GM12878 (cell line): ENCODE results near the gene SACM1L. TPM values are rescaled to one million over a fixed set of nuclear protein-coding genes. Genes with fewer than 3 reads are reported as not detected.

ENCODE experiments used
- ATAC-seq: fragments of 200-7000 bp; cut with Tn5 transposase; 3 replicates; pipeline ENCODE4 v1.9.1; 2020; ENCODE audit warnings: mild to moderate bottlenecking, moderate library complexity
- BruUV-seq: library from RNA; stranded (reverse); fragments of 400-500 nt; replicated peaks from 2 replicates; lab custom pipeline; 2021; lab: Mats Ljungman, UMichigan
- CTCF ChIA-PET: fragments of 300-600 bp; sonication (Branson Sonifier 250); formaldehyde crosslinking; extraction: SDS; loops from one replicate; lab custom pipeline; 2021; ENCODE audit warnings: inconsistent platforms; lab: Yijun Ruan, JAX
- POLR2A ChIA-PET: fragments of 350-600 bp; formaldehyde crosslinking; extraction: SDS; loops from one replicate; lab custom pipeline; 2021; ENCODE audit warnings: inconsistent platforms; lab: Charles Lee
- RAD21 ChIA-PET: fragments of 300-600 bp; sonication (Branson Sonifier 250); formaldehyde crosslinking; loops from one replicate; lab custom pipeline; 2023; ENCODE audit warnings: antibody characterized with exemption; ENCODE audit not compliant: unreplicated experiment; lab: Charles Lee
- SMC1A ChIA-PET: fragments of 300-600 bp; sonication (Branson Sonifier 250); formaldehyde crosslinking; loops from one replicate; lab custom pipeline; 2023; ENCODE audit not compliant: unreplicated experiment, uncharacterized antibody; lab: Charles Lee
- DNase-seq: peaks from one replicate; pipeline ENCODE4 v3.0.0-alpha.2; 2011; ENCODE audit warnings: low read depth, low spot score
- FAIRE-seq: peaks from 3 replicates; lab custom pipeline; 2011; peaks lifted over from hg19 to GRCh38; lab: Jason Lieb, UNC
- H2AFZ ChIP-seq: 2 replicates; pipeline ENCODE4 v1.6.0; 2011; ENCODE audit warnings: low read depth, low read length, control low read depth; ENCODE audit not compliant: control insufficient read depth
- H3K27ac ChIP-seq: 2 replicates; pipeline ENCODE4 v1.5.1; 2011; ENCODE audit warnings: control low read depth; ENCODE audit not compliant: control insufficient read depth, insufficient read depth
- H3K27me3 ChIP-seq, 2 experiments: replicated peaks in 1 of 2; 2 replicates each; pipeline versions ENCODE4 v1.6.0 to v1.6.1; 2011; ENCODE audit warnings: low read length in 1 of 2; ENCODE audit not compliant: control insufficient read depth in 2 of 2, insufficient read depth in 2 of 2
- H3K36me3 ChIP-seq, 2 experiments: 2 replicates each; pipeline ENCODE4 v1.5.1; 2011; ENCODE audit warnings: low read length in 1 of 2; ENCODE audit not compliant: control insufficient read depth in 2 of 2, insufficient read depth in 2 of 2
- H3K4me1 ChIP-seq: 2 replicates; pipeline ENCODE4 v1.6.1; 2011; ENCODE audit warnings: mild to moderate bottlenecking, low read length, moderate library complexity, mixed read lengths; ENCODE audit not compliant: control insufficient read depth, insufficient read depth
- H3K4me2 ChIP-seq: 2 replicates; pipeline ENCODE4 v1.6.0; 2011; ENCODE audit warnings: control low read depth; ENCODE audit not compliant: control insufficient read depth, insufficient read depth
- H3K4me3 ChIP-seq: fragments of 200-600 bp; sonication (generic); 2 replicates; pipeline ENCODE4 v1.5.1; 2016
- H3K79me2 ChIP-seq: 2 replicates; pipeline ENCODE4 v1.6.0; 2011; ENCODE audit warnings: low read length; ENCODE audit not compliant: control insufficient read depth, insufficient read depth
- H3K9ac ChIP-seq: 2 replicates; pipeline ENCODE4 v1.8.0; 2011; ENCODE audit warnings: low read length, control low read depth, mixed read lengths; ENCODE audit not compliant: control insufficient read depth, insufficient read depth
- H3K9me3 ChIP-seq: replicated peaks from 3 replicates; pipeline ENCODE4 v1.5.1; 2011; ENCODE audit warnings: mild to moderate bottlenecking, low read length; ENCODE audit not compliant: control insufficient read depth, insufficient read depth
- H4K20me1 ChIP-seq: 2 replicates; pipeline ENCODE4 v1.6.0; 2011; ENCODE audit not compliant: control insufficient read depth, insufficient read depth
- ELK1 ChIP-seq: IDR thresholded peaks from 2 replicates; pipeline ENCODE4 v1.6.1; 2012; ENCODE audit warnings: low read depth, low read length, improper control_type of control experiment
- FOXM1 ChIP-seq: IDR thresholded peaks from 2 replicates; pipeline ENCODE4 v1.6.1; 2012; ENCODE audit warnings: low read depth, mild to moderate bottlenecking, inconsistent platforms, low read length, moderate library complexity
- HDAC2 ChIP-seq: fragments of 200-600 bp; sonication (generic); IDR thresholded peaks from 2 replicates; pipeline ENCODE4 v1.6.1; 2017
- MTA2 ChIP-seq: fragments of 450-650 bp; IDR thresholded peaks from 2 replicates; pipeline ENCODE4 v1.6.1; 2016; ENCODE audit warnings: low read depth, mild to moderate bottlenecking, moderate library complexity
- NFYA ChIP-seq: IDR thresholded peaks from 2 replicates; pipeline ENCODE4 v1.6.1; 2011; ENCODE audit warnings: low read depth, mild to moderate bottlenecking, low read length, improper control_type of control experiment, borderline replicate concordance
- NFYB ChIP-seq: IDR thresholded peaks from 2 replicates; pipeline ENCODE4 v1.6.1; 2011; ENCODE audit warnings: low read depth, mild to moderate bottlenecking, low read length, improper control_type of control experiment, moderate library complexity; ENCODE audit not compliant: insufficient read depth
- NR2F1 ChIP-seq: fragments of 450-650 bp; conservative IDR thresholded peaks from 2 replicates; pipeline ENCODE4 v1.6.1; 2017; ENCODE audit warnings: mild to moderate bottlenecking
- RUNX3 ChIP-seq: IDR thresholded peaks from 2 replicates; pipeline ENCODE4 v1.6.1; 2012; ENCODE audit warnings: low read length, inconsistent platforms
- SMC3 ChIP-seq: IDR thresholded peaks from 2 replicates; pipeline ENCODE4 v1.6.1; 2011; ENCODE audit warnings: low read length, improper control_type of control experiment, borderline replicate concordance
- SP1 ChIP-seq: IDR thresholded peaks from one replicate; pipeline ENCODE4 v1.6.1; 2011; ENCODE audit warnings: low read depth, low read length
- SPI1 ChIP-seq: IDR thresholded peaks from 2 replicates; pipeline ENCODE4 v1.6.1; 2011; ENCODE audit warnings: low read depth, mild to moderate bottlenecking, low read length, moderate library complexity, borderline replicate concordance; ENCODE audit not compliant: insufficient read depth
- TCF7 ChIP-seq: IDR thresholded peaks from 2 replicates; pipeline ENCODE4 v1.6.1; 2014; ENCODE audit warnings: antibody characterized with exemption, borderline replicate concordance
- ZZZ3 ChIP-seq: IDR thresholded peaks from 2 replicates; pipeline ENCODE4 v1.6.1; 2011; ENCODE audit warnings: low read depth; ENCODE audit not compliant: control insufficient read depth, insufficient read length
- WGBS: methylation state at CpG from one replicate; pipeline ENCODE4 v1.1.6; 2016; ENCODE audit warnings: low lambda C conversion rate; ENCODE audit not compliant: insufficient replicate concordance, insufficient coverage; ENCODE audit errors: missing lambda C conversion rate; 5-methylcytosine and 5-hydroxymethylcytosine counted together
- in situ Hi-C: fragments of 300-500 bp; cut with MboI; formaldehyde crosslinking; loops from 9 replicates; pipeline ENCODE4 v1.14.3; 2018; ENCODE audit warnings: mixed read lengths
- intact Hi-C: fragments of 100-400 bp; cut with micrococcal nuclease; formaldehyde crosslinking; loops from one replicate; pipeline ENCODE4 v1.14.2; 2022; ENCODE audit not compliant: unreplicated experiment
- polyA plus RNA-seq, 11 experiments: library from polyadenylated mRNA; depleted of rRNA in 4 of 11; unstranded in 6 of 11; stranded (reverse) in 5 of 11; fragments of >200 nt; fragmentation: Nextera tagmentation in 4 of 11; fragmentation: Illumina TruSeq in 1 of 11; extraction: Ambion mirVana in 4 of 11; extraction: Trizol in 1 of 11; gene quantifications; 1 replicate in 1 of 11; 2 replicates in 10 of 11; pipeline versions ENCODE4 v1.2.1 to v1.2.3, GENCODE V29; 2011 to 2016; ENCODE audit warnings: inconsistent platforms in 2 of 11, missing spikeins in 2 of 11, low read depth in 1 of 11
- total RNA-seq, 4 experiments: library from RNA; depleted of rRNA in 3 of 4; stranded (reverse); fragments of >200 nt in 3 of 4; fragmentation: Illumina TruSeq in 1 of 4; extraction: Trizol in 1 of 4; gene quantifications; 2 replicates each; pipeline versions ENCODE4 v1.2.1 to v1.2.3, GENCODE V29; 2013 to 2021
- TF ChIP-seq, protein P1 (sequence below): IDR thresholded peaks from 2 replicates; pipeline ENCODE4 v1.6.1; 2012; ENCODE audit warnings: mild to moderate bottlenecking, low read depth, low read length

SACM1L gene
- total and polyA plus RNA-seq, 10 of the 15 experiments (the other 5 are each of a cell fraction or from before 2014, with no cell fraction given) = 16.5 to 48.3 (median 28.9) TPM

DNA sequence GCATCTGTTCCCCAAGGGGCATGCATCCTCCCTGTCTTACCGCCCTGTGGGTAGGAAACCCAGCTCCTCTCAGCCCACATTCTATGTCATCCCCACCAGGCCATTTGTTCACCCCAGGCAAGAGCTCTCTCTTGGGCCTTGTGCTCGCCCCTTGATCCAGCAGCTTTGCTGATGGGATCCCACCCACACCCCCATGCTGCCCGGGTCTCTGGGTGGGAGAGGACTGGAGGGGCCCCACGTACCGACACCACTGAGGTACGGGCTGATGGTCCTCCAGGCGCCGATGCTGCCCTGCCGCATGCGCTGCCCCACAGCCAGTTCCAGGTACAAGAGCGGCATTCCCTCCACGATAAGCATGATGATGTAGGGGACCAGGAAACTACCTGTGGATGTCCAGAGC is 92.6 kb downstream of the SACM1L start:
- H3K79me2 ChIP-seq = no peaks in the 10 kb centered on the region
- H3K27me3 ChIP-seq = 0 out of 4 replicates have a peak, but pooled peaks cover 0 to 3% of the 10 kb centered on the region in 2 experiments
- DNase-seq = no peak
- no peak for ATAC-seq
- SMC1A ChIA-PET = interaction anchor here (0.5 kb wide), 1 partner anchor 49 kb away, joined by 4 read pairs; no protein-coding TSS in a partner anchor
- no peaks in the 10 kb centered on the region for H4K20me1 ChIP-seq
- H3K9ac ChIP-seq = no peak overlapping the region
- 53% methylated on average over 12 of the region's 12 CpGs for WGBS
- in situ Hi-C loops = no loop called here
- H3K4me2 ChIP-seq = no peak overlapping the region
- POLR2A ChIA-PET = no interaction called here
- no peaks in the 10 kb centered on the region for H3K36me3 ChIP-seq
- H2AFZ ChIP-seq = no peak overlapping the region
- no TSS peak for BruUV-seq
- RAD21 ChIA-PET = interaction anchor here (1.0 kb wide), 1 partner anchor 297 kb away, joined by 3 read pairs; no protein-coding TSS in a partner anchor
- CTCF ChIA-PET = interaction anchor here (1.0 kb wide), 1 partner anchor 14 kb away, joined by 3 read pairs; no protein-coding TSS in a partner anchor
- H3K4me3 ChIP-seq = no peak overlapping the region
- FAIRE-seq = no peak
- H3K27ac ChIP-seq = no peak overlapping the region
- no peaks in the 10 kb centered on the region for H3K4me1 ChIP-seq
- intact Hi-C loops = no loop called here
- TF ChIP-seq NFYA (no peak), FOXM1 (no peak), MTA2 (no peak), NR2F1 (no peak), TCF7 (no peak), NFYB (no peak), ELK1 (no peak), SP1 (no peak), HDAC2 (no peak), RUNX3 (no peak), SMC3 (no peak), SPI1 (no peak), ZZZ3 (no peak)
- TF ChIP-seq, protein P1, sequence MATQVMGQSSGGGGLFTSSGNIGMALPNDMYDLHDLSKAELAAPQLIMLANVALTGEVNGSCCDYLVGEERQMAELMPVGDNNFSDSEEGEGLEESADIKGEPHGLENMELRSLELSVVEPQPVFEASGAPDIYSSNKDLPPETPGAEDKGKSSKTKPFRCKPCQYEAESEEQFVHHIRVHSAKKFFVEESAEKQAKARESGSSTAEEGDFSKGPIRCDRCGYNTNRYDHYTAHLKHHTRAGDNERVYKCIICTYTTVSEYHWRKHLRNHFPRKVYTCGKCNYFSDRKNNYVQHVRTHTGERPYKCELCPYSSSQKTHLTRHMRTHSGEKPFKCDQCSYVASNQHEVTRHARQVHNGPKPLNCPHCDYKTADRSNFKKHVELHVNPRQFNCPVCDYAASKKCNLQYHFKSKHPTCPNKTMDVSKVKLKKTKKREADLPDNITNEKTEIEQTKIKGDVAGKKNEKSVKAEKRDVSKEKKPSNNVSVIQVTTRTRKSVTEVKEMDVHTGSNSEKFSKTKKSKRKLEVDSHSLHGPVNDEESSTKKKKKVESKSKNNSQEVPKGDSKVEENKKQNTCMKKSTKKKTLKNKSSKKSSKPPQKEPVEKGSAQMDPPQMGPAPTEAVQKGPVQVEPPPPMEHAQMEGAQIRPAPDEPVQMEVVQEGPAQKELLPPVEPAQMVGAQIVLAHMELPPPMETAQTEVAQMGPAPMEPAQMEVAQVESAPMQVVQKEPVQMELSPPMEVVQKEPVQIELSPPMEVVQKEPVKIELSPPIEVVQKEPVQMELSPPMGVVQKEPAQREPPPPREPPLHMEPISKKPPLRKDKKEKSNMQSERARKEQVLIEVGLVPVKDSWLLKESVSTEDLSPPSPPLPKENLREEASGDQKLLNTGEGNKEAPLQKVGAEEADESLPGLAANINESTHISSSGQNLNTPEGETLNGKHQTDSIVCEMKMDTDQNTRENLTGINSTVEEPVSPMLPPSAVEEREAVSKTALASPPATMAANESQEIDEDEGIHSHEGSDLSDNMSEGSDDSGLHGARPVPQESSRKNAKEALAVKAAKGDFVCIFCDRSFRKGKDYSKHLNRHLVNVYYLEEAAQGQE = no peak
- H3K9me3 ChIP-seq = no peaks in the 10 kb centered on the region
